ENCODE results near the gene LEKR1. TPM values are rescaled to one million over a fixed set of nuclear protein-coding genes. Genes with fewer than 3 reads are reported as not detected.
"Not testable (repeated sequence)": the region's sequence is repeated elsewhere in the genome, so short reads cannot be mapped to it uniquely, and the experiment has no call there.

The LEKR1 gene
- total RNA-seq, 2 donors from 2014 or later = 0.91 to 0.93 TPM

DNA sequence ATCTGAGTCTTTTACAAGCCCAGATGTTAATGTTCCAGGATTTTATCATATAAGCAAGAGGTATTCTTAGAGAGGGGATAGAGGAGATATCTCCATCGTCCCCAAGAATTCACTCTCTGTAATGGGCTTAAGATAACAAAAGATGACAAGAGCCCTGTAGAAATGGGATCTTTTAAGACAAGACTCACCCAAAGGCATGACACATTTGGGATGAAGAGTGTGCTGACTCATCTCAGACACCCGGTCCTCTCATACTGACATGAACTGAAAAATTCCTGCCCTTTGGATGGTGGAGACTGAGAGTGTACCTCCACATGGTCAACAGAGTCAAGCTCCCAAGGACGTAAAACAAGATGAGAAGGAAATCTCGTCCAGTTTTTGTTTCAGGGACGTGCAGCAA is 11.0 kb downstream of the LEKR1 start:
- no peak overlapping the region for H3K27ac Mint-ChIP-seq
- H3K27me3 Mint-ChIP-seq = peaks cover 3% of the 10 kb centered on the region
- H3K4me1 Mint-ChIP-seq = no peaks in the 10 kb centered on the region
- no peak overlapping the region for H3K4me3 Mint-ChIP-seq
- no peaks in the 10 kb centered on the region for H3K9me3 Mint-ChIP-seq
- H3K36me3 Mint-ChIP-seq (ENCODE audit: low read depth) = no peaks in the 10 kb centered on the region
- ATAC-seq (replicated peaks) = no peak

DNA sequence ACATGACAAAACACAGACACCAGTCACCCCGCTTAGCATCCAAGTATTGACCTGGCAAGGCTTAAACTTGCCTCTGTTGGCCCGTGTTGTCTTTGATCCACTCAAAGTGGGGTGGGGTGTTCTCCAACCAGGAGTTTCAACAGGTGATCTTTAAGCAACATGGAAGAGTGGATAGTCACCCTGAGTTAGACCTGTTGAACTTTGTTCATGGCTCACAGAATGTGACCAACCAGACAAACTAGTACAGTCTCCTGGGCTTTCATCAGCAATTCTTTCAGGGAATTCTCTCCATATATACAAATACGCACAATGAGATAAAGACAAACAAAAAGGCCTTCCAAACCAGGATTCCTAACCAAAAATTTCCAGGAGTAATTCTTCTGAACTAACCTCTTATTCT is 11.9 kb downstream of the LEKR1 start:
- Mint-ChIP-seq H3K27me3 (peaks cover 3% of the 10 kb centered on the region), H3K9me3 (no peaks in the 10 kb centered on the region), H3K36me3 (ENCODE audit: low read depth) (no peaks in the 10 kb centered on the region), H3K4me1 (no peaks in the 10 kb centered on the region), H3K27ac (no peak overlapping the region), H3K4me3 (no peak overlapping the region)
- no peak for ATAC-seq (replicated peaks)

GRCh38 chr3:156840826-156841689 is 14.9 kb downstream of the LEKR1 start:
- H3K36me3 Mint-ChIP-seq (ENCODE audit: low read depth) = no peaks in the 10 kb centered on the region
- H3K4me1 Mint-ChIP-seq = no peaks in the 10 kb centered on the region
- no peak overlapping the region for H3K4me3 Mint-ChIP-seq
- H3K27me3 Mint-ChIP-seq = peaks cover 6% of the 10 kb centered on the region
- H3K9me3 Mint-ChIP-seq = no peaks in the 10 kb centered on the region
- H3K27ac Mint-ChIP-seq = no peak overlapping the region
- no peak for ATAC-seq (replicated peaks)

DNA sequence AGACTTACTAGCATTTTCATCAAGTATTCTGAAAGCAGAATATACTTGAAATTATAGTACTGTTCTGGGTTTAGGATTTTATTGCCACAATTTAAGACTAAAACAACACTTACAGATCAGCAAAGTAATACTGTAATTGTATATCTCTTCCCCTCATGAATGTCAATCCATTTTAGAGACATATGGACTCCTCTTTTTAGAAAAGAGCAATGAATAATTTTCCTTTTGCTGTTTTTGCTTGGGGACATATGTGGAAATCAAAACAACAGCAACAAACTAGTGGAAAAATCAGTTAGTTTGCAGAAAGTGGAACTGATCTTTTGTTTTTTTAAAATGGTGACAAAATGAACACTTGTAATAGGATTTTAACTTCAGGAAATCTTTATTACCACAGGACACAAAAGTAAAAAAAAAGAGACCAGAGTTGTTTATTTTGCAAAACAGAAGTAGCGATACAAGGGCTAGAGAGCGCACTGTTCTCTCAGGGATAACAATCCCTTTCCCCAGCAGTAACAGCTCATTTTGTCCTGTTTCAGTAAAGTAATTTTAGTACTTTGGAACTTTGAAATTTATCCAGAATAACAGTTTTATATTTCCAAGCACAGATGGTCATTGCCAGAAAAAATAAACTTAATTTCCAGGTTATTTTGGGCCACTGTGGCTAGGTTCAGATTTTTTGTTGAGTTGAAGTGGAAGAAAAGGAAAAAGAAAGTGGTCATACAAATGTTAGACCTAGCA is 17.1 kb downstream of the LEKR1 start:
- Mint-ChIP-seq H3K4me1 (no peaks in the 10 kb centered on the region), H3K27me3 (peaks cover 6% of the 10 kb centered on the region), H3K9me3 (no peaks in the 10 kb centered on the region), H3K36me3 (ENCODE audit: low read depth) (no peaks in the 10 kb centered on the region), H3K4me3 (no peak overlapping the region), H3K27ac (no peak overlapping the region)
- ATAC-seq (replicated peaks) = no peak

DNA sequence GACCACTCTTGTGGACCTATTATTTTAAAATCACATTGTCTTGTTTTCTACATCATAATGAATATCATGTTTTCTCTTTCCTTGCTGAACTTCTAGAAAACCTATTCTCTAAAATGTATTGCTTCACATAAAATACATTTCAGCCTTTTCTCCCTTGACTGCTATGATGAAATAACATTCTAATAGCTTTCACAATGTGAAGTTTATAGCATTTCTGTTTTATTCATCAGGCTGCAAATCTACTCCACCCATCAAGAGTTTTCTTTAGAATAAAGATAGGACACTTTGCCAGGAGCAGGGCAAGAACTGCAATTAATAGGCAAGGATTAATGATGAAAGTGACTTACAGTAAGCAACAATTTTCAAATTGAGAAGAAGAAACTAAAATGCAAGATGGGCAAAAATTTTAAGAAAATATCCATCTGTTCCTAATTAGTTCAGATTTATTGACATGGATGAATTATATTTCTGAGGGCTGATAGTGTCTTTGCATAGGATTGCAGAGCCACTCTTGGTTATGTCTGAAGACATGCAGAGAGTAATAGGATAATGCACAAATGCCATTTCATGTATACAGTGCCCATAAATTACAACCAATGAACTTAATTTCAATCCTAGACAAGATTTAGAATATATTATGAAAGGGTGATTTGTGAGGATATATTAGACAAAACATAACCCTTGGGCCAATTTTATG is 21.7 kb downstream of the LEKR1 start:
- H3K27ac Mint-ChIP-seq = no peak overlapping the region
- no peak for ATAC-seq (replicated peaks)
- no peaks in the 10 kb centered on the region for H3K4me1 Mint-ChIP-seq
- no peak overlapping the region for H3K4me3 Mint-ChIP-seq
- H3K36me3 Mint-ChIP-seq (ENCODE audit: low read depth) = no peaks in the 10 kb centered on the region
- H3K27me3 Mint-ChIP-seq = peaks cover 3% of the 10 kb centered on the region
- no peaks in the 10 kb centered on the region for H3K9me3 Mint-ChIP-seq

- no peak for ATAC-seq (replicated peaks)
Observed at GRCh38 chr3:156859578-156859977, 33.4 kb downstream of the LEKR1 start.

GRCh38 chr3:156860873-156861272 is 34.7 kb downstream of the LEKR1 start:
- H3K4me3 Mint-ChIP-seq = no peak overlapping the region
- H3K27ac Mint-ChIP-seq = no peak overlapping the region
- no peaks in the 10 kb centered on the region for H3K9me3 Mint-ChIP-seq
- H3K36me3 Mint-ChIP-seq (ENCODE audit: low read depth) = no peaks in the 10 kb centered on the region
- ATAC-seq (replicated peaks) = no peak
- H3K27me3 Mint-ChIP-seq = no peaks in the 10 kb centered on the region
- H3K4me1 Mint-ChIP-seq = no peaks in the 10 kb centered on the region

More at GRCh38 chr3:156859578-156859977, 33.4 kb downstream of the LEKR1 start:
- no peak overlapping the region for H3K27ac Mint-ChIP-seq
- H3K36me3 Mint-ChIP-seq (ENCODE audit: low read depth) = no peaks in the 10 kb centered on the region
- H3K4me1 Mint-ChIP-seq = no peaks in the 10 kb centered on the region
- no peaks in the 10 kb centered on the region for H3K27me3 Mint-ChIP-seq
- H3K9me3 Mint-ChIP-seq = no peaks in the 10 kb centered on the region
- no peak overlapping the region for H3K4me3 Mint-ChIP-seq

DNA sequence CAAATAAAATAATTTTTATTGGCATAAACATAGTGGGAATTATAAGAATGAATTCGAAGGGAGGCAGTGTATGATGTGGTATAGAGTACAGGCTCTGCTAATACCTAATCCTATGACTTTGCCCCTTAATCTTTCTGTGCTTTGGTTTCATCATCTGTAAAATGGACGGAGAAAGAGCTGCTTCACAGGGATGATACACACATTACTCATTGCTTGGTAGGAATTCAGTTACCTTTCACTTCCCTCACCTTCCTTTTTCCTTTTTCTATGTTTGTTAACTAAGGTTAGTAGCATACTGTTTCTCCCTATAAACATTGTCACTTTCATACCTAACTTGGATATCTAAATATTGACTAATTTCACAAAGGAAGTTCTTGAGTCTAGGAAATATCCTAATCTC is 36.2 kb downstream of the LEKR1 start:
- no peak overlapping the region for H3K27ac Mint-ChIP-seq
- no peaks in the 10 kb centered on the region for H3K36me3 Mint-ChIP-seq (ENCODE audit: low read depth)
- no peak overlapping the region for H3K4me3 Mint-ChIP-seq
- ATAC-seq (replicated peaks) = no peak
- H3K9me3 Mint-ChIP-seq = no peaks in the 10 kb centered on the region
- H3K27me3 Mint-ChIP-seq = no peaks in the 10 kb centered on the region
- H3K4me1 Mint-ChIP-seq = no peaks in the 10 kb centered on the region

GRCh38 chr3:156865732-156866131 is 39.6 kb downstream of the LEKR1 start:
- H3K9me3 Mint-ChIP-seq = no peaks in the 10 kb centered on the region
- H3K36me3 Mint-ChIP-seq (ENCODE audit: low read depth) = no peaks in the 10 kb centered on the region
- no peak overlapping the region for H3K4me3 Mint-ChIP-seq
- no peaks in the 10 kb centered on the region for H3K27me3 Mint-ChIP-seq
- no peaks in the 10 kb centered on the region for H3K4me1 Mint-ChIP-seq
- ATAC-seq (replicated peaks) = no peak
- no peak overlapping the region for H3K27ac Mint-ChIP-seq

- H3K27ac Mint-ChIP-seq = no peak overlapping the region
- H3K27me3 Mint-ChIP-seq = peaks cover under 1% of the 10 kb centered on the region
- peak; percentile 67 for ATAC-seq (replicated peaks)
- H3K4me1 Mint-ChIP-seq = no peaks in the 10 kb centered on the region
- peaks cover 5% of the 10 kb centered on the region for H3K9me3 Mint-ChIP-seq
- H3K4me3 Mint-ChIP-seq = no peak overlapping the region
- H3K36me3 Mint-ChIP-seq (ENCODE audit: low read depth) = no peaks in the 10 kb centered on the region
Observed at GRCh38 chr3:156867174-156867573, 41.0 kb downstream of the LEKR1 start.

DNA sequence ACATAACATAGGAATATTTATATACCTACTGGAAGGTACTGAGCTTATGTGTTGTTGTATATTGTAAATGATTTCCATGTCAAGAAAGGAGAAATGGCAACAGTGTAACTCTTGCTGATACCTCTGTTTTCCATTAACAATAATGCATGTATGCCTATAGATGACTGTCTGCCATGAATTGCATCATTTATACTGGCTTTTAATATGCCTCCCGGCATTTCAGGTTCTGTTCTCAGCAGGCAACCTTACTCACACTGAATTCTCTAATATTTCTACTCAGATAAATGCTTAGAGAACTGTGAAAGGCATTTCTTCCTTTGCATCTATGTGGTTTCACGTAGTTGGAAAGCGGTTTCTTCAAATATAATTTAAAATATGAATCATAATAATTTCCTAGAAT is 41.8 kb downstream of the LEKR1 start:
- Mint-ChIP-seq H3K4me3 (no peak overlapping the region), H3K27me3 (peaks cover 5% of the 10 kb centered on the region), H3K4me1 (no peaks in the 10 kb centered on the region), H3K27ac (no peak overlapping the region), H3K36me3 (ENCODE audit: low read depth) (no peaks in the 10 kb centered on the region), H3K9me3 (peaks cover 9% of the 10 kb centered on the region)
- peak; percentile 7 for ATAC-seq (replicated peaks)

DNA sequence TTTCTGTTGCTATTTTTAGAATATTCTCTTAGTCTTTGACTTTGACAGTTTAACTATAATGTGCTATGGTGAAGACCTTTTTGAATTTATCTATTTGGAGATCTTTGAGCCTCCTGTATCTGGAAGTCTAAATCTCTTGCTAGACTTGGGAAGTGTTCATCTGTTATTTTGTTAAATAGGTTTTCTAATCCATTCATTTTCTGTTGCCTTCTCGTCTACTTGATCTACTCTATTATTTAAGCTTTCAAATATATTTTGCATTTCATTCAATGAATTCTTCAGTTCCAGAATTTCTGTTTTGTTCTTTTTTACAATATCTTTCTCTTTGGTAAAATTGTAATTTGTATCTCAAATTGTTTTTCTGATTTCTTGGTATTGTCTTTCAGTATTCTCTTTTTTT is 47.8 kb downstream of the LEKR1 start:
- no peak overlapping the region for H3K4me3 Mint-ChIP-seq
- H3K36me3 Mint-ChIP-seq (ENCODE audit: low read depth) = no peaks in the 10 kb centered on the region
- peaks cover 15% of the 10 kb centered on the region for H3K27me3 Mint-ChIP-seq
- H3K9me3 Mint-ChIP-seq = peaks cover 39% of the 10 kb centered on the region
- no peaks in the 10 kb centered on the region for H3K4me1 Mint-ChIP-seq
- no peak overlapping the region for H3K27ac Mint-ChIP-seq
- ATAC-seq (replicated peaks) = no peak

DNA sequence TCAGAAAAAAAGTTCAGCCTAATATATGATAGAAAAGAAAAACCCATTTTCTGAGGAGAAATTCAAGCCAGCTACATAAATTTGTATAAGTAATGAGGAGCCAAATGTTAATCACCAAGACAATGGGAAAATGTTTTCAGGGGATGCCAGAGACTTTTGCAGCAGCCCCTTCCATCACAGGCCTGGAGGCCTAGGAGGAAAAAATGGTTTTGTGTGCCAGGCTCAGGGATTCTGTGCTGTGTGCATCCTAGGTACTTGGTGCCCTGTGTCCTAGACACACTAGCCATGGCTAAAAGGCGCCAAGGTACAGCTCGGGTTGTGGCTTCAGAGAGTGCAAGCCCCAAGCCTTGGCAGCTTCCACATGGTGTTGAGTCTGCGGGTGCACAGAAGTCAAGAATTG is 53.3 kb downstream of the LEKR1 start:
- H3K27ac Mint-ChIP-seq; H3K4me1 Mint-ChIP-seq; H3K4me3 Mint-ChIP-seq; H3K36me3 Mint-ChIP-seq (ENCODE audit: low read depth); ATAC-seq (replicated peaks); H3K27me3 Mint-ChIP-seq: not testable (repeated sequence)
- peaks cover 21% of the 10 kb centered on the region for H3K9me3 Mint-ChIP-seq

DNA sequence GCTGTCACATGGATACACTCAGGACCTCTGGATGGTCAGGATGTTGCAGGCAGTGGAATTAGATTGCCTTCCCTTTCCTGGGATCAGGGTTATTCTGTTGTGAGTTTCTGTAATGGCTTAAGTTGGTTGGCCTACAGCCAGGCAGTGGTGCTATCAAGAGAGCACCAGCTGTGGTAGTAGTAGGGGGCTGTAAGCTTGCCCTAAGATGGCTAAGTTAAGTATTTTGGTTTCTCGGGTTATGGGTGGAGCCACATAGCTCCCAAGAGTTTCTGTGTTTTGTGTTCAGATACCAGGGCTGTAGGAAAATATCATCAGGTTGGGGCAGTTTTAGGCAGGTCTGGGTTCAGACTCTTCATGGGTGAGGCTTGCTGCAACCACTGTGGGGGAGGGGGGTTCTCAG is 59.6 kb downstream of the LEKR1 start:
- Mint-ChIP-seq H3K27me3 (no peaks in the 10 kb centered on the region), H3K4me3 (no peak overlapping the region), H3K9me3 (peaks cover 4% of the 10 kb centered on the region), H3K4me1 (no peaks in the 10 kb centered on the region), H3K27ac (no peak overlapping the region), H3K36me3 (ENCODE audit: low read depth) (no peaks in the 10 kb centered on the region)
- no peak for ATAC-seq (replicated peaks)

- H3K36me3 Mint-ChIP-seq (ENCODE audit: low read depth) = no peaks in the 10 kb centered on the region
- ATAC-seq (replicated peaks) = no peak
- peaks cover 4% of the 10 kb centered on the region for H3K9me3 Mint-ChIP-seq
- no peak overlapping the region for H3K4me3 Mint-ChIP-seq
- no peaks in the 10 kb centered on the region for H3K4me1 Mint-ChIP-seq
- no peak overlapping the region for H3K27ac Mint-ChIP-seq
- no peaks in the 10 kb centered on the region for H3K27me3 Mint-ChIP-seq
Observed at GRCh38 chr3:156888176-156888575, 62.0 kb downstream of the LEKR1 start.
